Measurements from ENCODE around the gene ZNF787.

GRCh38 chr19:56079609-56080008 lies 41.5 kb downstream of the ZNF787 start:
- TF ChIP-seq EZH2 (IDR thresholded peaks at IDR 0.05; ENCODE audit: borderline replicate concordance, low read length), result no peak
- TF ChIP-seq, protein P1, sequence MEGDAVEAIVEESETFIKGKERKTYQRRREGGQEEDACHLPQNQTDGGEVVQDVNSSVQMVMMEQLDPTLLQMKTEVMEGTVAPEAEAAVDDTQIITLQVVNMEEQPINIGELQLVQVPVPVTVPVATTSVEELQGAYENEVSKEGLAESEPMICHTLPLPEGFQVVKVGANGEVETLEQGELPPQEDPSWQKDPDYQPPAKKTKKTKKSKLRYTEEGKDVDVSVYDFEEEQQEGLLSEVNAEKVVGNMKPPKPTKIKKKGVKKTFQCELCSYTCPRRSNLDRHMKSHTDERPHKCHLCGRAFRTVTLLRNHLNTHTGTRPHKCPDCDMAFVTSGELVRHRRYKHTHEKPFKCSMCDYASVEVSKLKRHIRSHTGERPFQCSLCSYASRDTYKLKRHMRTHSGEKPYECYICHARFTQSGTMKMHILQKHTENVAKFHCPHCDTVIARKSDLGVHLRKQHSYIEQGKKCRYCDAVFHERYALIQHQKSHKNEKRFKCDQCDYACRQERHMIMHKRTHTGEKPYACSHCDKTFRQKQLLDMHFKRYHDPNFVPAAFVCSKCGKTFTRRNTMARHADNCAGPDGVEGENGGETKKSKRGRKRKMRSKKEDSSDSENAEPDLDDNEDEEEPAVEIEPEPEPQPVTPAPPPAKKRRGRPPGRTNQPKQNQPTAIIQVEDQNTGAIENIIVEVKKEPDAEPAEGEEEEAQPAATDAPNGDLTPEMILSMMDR (IDR thresholded peaks at IDR 0.05; ENCODE audit: low read length), result no peak

All from OCI-LY1 (cell line).